ENCODE results near the gene MED25.

- TF ChIP-seq OSR1 (CRISPR knock-in tag; IDR thresholded peaks at IDR 0.05) (no peak), TCF4 (CRISPR knock-in tag; IDR thresholded peaks at IDR 0.05; ENCODE audit: borderline replicate concordance) (no peak), ZNF8 (CRISPR knock-in tag; IDR thresholded peaks at IDR 0.05) (no peak), ZNF565 (CRISPR knock-in tag; conservative IDR thresholded peaks at IDR 0.05; ENCODE audit: low read depth) (no peak), GLIS3 (CRISPR knock-in tag; IDR thresholded peaks at IDR 0.05) (no peak), PATZ1 (CRISPR knock-in tag; IDR thresholded peaks at IDR 0.05; ENCODE audit: borderline replicate concordance) (no peak), PPARA (CRISPR knock-in tag; IDR thresholded peaks at IDR 0.05; ENCODE audit: borderline replicate concordance) (no peak)
Measured at GRCh38 chr19:49848938-49849337, 30.8 kb downstream of the MED25 start.
